HG02970 (cell line): ENCODE results near the gene NIP7.
"Not testable (repeated sequence)": the region's sequence is repeated elsewhere in the genome, so short reads cannot be mapped to it uniquely, and the experiment has no call there.

ENCODE experiments used
- ATAC-seq: cut with Tn5 transposase; IDR thresholded peaks from one replicate; pipeline ENCODE4 v1.9.1; 2021; ENCODE audit warnings: mild to moderate bottlenecking, moderate library complexity, moderate number of reproducible peaks; ENCODE audit not compliant: unreplicated experiment, low FRiP score

Gene NIP7

DNA sequence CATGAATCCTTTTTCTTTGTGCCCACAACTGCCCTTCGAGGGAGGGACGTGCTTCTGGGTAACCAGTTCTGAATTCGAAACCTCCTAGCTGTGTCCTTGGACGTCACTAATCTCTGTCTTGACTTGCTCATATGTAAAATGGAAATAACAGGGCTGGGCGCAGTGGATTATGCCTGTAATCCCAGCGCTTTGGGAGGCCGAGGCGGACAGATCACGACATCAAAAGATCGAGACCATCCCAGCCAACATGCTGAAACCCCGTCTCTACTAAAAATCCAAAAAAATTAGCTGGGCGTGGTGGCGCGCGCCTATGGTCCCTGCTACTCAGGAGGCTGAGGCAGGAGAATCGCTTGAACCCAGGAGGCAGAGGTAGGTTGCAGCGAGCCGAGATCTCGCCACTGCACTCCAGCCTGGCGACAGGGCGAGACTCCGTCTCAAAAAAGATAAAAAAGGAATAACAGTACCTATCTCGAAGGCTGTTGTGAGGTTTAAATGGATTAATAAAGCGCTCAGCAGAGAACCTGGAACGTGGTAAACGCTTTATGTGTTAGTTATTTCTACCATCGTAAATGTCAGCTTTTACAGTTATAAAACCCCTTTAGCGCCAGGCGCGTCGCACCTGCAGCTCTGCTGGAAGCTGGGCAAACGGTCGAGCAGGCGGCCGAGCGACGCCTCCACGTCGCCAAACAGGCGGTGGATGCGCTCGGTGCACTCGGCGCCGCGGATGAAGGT, 849 bp upstream of the NIP7 start:
- ATAC-seq = no peak

DNA sequence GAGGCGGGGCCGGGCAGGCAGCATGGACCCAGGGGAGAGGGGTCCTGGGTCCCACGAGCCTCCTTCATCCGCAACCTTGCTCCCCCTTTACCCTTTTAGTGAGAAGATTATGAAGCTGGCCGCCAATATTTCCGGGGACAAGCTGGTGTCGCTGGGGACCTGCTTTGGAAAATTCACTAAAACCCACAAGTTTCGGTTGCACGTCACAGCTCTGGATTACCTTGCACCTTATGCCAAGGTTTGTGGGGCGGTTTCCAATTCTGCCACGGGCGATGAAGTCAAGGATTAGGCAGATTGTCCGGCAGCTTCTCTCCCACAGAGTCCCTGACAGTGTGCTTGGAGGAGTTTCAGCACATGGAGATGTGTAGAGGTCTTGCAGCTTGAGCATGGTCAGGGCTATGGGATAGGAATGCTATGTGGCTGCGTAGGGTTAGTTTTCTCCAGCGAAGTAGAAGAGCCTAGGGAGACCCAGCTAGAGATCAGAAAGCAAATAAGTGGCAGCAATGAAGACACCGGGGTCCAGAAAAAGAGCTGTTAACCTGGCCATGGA, 598 bp downstream of the NIP7 start:
- no peak for ATAC-seq

DNA sequence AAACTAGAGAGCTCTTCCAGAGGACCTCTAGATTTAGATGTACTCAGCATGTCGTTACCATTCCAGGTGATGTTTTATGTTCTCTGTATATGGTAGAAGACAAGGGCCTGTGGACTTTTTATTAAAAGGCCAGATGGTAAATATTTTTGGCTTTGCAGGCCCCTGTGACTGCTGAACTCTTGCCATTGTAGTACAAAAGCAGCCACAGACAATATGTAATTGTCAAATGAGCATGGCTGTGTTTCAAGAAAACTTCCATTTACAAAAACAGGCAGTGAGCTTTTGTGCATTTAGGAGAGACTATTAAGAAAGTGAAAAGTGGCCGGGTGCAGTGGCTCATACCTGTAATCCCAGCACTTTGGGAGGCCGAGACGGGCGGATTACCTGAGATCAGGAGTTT, 4.6 kb downstream of the NIP7 start:
- no peak for ATAC-seq

DNA sequence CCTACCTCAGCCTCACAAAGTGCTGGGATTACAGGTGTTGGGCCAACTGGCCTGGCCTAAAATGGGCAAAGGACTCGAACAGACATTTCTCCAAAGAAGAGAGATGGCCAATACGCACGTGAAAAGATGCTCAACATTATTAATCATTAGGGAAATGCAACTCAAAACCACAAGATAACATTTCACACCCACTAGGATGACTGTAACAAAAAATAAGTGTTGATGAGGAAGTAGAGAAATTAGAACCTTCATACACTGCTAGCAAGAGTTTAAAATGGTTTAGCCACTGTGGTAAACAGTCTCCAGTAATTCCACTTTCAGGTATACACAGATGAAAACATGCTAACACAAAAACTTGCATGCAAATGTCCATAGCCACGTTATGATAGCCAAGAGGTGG, 6.4 kb downstream of the NIP7 start:
- no peak for ATAC-seq

DNA sequence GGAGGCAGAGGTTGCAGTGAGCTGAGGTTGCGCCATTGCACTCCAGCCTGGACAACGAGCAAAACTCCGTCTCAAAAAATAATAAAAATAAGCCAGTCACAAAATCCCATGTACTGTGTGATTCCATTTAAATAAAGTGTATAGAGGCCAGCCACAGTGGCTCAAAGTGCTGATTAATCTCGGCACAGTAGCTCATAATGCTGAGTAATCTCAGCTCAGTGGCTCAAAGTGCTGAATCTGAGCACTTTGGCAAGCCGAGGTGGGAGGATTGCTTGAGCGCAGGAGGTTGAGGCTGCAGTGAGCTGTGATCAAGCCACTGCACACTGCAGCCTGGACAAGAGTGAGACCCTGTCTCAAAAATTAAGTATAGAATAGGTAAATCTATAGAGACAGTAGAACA, 7.1 kb downstream of the NIP7 start:
- ATAC-seq = no peak

DNA sequence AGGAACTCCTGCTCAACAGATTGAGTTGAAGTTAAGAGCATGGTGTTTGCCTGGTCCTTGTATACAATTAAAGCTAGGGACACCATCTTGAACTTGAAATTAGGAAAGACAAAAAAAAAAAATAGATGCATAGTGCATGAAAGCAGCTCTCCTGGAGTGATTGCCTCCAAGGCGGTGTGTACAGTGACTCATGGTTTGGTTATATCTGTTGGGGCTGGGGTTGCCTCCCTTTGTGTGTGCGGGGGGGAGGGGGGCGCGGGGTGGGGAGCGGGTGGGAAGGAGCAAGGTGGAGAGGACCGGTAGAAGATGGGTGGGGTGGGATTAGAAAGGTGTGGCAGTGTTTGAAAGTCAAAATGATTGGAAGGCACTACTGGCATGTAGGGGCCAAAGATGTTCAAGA, 8.7 kb downstream of the NIP7 start:
- ATAC-seq = no peak

DNA sequence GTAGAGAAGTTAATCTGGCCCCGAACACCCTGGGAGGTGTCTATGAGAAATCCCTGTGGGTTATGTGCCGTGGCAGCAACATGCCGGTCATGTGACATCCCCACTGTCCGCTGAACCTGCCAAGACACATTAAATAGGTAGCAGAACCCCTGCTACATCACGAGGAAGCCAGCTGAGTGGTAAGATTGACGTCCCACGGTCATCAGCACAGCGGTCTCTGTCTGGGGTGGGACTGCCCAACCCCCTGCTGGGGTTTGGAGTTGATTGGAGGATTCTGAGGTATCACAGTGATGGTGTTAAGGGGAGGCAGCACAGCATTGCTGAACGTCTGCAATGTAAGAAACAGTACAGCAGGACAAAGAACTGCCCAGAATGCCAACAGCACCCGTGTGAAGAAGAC, 10.0 kb downstream of the NIP7 start:
- no peak for ATAC-seq

DNA sequence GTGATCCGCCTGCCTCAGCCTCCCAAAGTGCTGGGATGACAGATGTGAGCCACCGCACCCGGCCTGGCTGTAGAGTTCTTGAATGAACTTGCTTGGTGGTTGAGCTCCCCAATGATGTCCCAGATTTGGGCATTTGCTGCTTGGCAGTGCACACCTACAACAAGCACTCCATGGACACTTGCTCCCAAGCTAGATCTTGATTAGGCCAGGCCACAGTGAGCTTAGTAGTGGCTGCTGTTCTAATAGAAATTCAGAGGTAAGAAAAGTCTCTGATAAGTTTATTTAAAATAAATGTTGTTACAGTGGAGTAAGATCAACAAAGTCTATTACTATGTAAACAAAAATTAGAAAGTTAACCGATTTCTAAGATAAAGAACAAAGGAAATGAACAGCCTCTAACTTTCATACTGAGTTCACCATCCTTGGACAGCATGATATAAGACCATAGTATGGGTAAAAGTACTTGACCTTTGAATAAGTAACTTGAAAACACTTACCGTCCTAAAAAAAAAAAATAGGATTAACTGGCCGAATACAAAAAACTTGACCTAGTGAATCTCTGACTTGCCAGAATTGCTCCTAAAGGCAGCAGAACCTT, 11.1 kb downstream of the NIP7 start:
- no peak for ATAC-seq

DNA sequence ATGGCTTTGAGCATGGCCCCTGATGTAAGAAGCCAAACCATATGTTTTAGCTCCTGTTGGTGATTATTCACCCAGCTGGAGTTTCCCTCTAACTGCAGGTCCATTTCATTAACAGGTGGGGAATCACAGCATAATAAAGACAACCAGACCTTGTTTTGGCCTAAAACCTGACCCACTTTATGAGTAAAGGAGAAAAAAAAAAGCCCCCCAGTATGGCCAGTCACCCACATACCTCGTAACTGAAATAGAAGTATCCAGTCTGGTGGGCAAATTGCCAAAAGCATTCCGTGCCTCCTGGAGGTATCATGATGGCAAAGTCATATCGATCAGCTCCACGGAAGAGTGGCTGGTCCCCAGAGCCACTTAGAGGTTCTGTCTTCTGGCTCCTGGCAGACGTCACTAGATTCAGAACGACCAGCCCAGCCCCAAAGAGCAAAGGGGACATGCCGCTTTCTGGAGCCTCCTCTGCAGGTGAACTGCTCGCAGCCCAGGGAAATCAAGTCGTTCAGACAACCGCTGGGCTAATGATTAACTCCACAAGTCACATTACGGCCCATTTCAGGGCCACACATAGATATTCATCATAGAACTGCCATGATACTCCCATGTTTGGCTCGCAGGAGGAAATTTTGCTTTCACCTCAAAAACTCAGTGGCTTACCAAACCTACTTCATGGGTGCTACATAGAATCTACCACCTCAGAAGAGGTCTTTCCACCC, 11.9 kb downstream of the NIP7 start, which contains the start of gene TMED6:
Gene TMED6 (minus strand): TSS at position 478 of the 719 bp plus-strand sequence. CDS start 33 bp downstream, at position 445.
- no peak for ATAC-seq

DNA sequence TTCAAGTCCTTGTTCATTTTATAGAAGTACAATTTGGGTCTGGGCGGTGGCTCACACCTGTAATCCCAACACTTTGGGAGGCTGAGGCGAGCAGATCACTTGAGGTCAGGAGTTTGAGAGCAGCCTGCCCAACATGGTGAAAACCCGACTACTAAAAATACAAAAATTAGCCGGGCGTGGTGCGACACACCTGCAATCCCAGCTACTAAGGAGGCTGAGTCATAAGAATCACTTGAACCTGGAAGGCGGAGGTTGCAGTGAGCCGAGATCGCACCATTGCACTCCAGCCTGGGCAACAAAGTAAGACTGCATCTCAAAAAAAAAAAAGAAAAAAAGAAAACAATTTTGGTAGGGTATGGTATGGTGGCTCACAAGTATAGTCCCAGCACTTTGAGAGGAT, 20.5 kb downstream of the NIP7 start:
- not testable (repeated sequence) for ATAC-seq

DNA sequence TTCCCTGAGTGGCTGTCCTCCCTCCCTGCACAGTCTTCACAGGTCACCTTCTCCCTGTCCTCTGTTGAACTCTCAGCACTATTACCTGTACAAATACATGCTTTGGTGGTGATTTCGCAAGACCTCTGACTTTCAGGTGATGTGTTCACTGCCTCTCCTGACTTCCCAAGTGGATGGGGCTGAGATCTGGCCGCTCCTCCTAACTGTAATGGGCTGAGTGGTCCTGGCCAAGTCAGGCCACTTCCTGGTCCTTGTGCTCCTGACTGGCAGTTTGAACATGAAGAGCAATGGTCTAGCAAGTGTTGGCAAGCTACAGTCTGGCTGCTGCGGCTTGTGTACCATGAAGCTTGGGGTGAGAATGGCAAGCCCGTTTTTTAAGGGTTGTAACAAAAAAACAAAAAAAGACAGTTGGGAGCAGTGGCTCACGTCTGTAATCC, 23.7 kb downstream of the NIP7 start:
- no peak for ATAC-seq

DNA sequence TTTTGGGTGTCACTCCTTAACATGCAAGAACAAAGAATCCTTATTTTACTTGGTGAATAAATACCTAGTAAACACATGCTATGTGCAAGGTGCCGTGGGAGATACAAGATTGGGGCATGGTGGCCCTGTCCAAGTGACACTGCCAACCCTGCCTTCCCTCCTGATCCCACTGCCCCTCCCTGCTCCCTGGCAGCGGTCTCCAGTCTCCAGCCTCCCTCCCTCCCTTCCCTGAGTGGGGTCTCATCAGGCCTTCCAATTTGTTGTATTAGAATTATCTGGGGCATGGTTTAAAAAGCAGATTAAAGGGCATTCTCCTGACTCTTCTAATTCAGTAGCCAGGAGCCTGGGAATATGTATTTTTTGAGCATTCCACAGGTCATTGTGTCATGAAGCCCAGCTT, 24.5 kb downstream of the NIP7 start:
- ATAC-seq = no peak

DNA sequence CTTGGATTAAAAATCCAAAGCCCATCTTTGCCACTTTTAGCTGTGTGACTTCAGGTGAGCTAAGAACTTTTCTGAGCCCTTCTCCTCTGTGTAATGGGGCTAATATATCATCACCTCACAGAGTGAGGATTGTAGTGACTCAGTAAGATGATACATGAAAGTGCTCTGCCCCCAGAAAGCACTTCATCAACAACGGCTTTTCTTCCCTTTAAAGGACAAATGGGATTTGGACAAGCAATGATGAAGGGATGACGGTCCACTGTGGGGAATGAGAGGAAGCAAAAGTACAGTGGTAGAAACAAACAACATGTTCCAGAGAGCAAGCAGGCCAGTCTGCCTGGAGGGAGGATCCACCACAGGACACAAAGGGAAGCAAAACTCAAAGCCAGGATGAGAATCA, 26.3 kb downstream of the NIP7 start:
- ATAC-seq = no peak

DNA sequence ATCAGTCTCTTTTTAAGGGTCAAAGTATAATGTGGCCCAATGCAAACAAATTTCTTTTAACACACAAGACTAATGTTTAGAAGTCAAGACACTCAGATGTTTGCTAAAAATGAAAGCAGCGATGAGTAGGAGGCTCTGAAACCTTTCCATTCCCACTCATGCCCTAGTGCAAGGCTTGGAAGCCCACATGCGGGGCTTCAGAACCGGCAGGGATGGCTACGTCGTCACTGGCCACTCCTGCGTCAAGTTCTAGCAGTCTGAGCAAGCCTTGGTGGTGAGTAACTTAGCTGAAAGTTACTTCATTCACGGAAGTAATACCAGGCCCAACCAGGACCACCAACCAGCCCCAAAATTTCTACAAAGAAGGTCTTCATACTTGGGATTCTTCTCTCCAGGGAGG, 26.9 kb downstream of the NIP7 start:
- no peak for ATAC-seq

DNA sequence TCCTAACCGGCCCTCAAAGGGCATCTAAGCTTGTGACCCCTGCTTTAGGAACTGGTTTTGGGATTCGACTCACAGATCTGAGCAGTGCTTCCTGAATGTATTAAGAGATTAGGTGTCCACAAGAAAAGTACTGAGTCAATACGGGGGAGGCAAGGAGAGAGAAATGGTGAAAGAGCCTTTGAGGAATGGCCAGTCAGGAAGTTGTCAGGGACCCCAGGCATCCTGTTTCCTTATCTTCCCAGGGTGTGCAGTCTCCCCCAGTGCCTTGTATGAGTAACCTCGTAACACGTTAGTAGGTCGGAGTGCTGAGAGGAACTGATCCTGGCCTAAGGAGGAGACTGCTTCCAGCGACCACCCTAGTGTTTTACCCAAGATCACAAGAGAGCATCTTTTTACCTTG, 28.4 kb downstream of the NIP7 start:
- no peak for ATAC-seq

DNA sequence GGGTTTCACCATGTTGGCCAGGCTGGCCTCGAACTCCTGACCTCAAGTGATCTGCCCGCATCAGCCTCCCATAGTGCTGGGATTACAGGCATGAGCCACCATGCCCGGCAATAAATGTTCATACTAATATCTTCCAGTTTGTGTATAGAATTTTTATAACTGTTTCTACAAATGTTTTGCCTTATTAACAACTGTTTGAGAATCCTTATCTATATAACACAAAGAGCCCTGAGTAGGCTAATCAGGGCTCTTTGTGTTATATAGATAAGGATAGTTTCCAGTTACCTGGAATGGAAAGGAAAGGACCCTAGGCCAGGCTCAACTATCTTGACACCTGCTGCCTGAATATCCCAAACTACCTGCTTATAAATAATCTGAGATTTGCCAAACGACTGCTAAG, 29.3 kb downstream of the NIP7 start:
- no peak for ATAC-seq

DNA sequence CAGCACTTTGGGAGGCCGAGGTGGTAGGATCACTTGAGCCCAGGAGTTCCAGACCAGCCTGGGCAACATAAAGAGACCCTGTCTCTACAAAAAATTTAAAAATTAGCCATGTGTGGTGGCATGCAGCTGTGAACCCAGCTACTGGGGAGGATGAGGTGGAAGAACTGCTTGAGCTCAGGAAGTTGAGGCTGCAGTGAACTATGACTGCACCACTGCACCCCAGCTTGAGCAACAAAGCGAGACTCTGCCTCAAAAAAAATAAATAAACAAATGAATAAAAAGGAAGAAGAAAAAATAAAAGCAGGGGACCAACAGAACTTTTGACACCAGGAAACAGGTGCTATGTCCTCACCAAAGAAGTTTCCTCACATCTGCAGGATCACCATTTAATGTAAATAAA, 32.0 kb downstream of the NIP7 start:
- ATAC-seq = no peak

DNA sequence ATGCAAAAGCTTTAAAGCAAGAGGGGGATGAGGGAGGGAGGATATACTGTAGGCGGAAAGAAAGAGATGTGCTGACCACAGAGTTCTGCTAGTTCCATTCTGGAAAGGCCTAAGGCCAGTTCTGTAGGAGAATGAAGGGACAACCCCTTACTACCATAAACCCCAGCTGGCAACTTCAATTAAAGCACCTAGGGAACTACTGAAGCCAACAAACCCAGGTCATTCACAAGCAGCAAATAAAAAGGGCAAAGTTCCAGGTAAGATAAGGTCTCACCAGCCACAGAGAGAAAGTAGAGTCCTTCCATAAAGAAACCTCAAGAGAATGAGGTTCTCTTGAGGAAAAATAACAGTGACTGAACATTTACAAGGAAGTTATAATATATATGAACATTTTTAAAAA, 33.4 kb downstream of the NIP7 start:
- ATAC-seq = no peak

DNA sequence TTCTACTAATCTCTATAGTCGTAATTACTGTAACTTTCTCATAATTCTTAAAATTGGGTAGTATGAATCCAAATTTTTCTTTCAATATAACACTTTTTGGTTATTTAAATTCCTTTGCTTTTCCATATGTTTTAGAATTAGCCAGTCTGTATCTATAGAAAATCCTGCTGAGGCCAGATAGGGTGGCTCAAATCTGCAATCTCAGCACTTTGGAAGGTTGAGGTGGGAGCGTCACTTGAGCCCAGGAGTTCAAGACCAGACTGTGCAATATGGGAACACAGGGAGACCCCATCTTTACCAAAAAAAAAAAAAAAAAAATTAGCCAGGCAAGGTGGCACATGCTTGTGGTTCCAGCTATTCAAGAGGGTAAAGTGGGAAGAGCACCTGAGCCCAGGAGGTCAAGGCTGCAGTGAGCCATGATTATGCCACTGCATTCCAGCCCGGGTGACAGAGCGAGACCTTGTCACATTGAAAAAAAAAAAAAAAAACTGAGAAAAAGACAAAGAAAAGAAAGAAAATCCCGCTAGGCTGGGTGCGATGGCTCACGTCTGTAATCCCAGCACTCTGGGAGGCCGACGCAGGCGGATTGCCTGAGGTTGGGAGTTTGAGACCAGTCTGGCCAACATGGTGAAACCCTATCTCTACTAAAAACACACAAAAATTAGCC, 37.0 kb downstream of the NIP7 start:
- no peak for ATAC-seq

DNA sequence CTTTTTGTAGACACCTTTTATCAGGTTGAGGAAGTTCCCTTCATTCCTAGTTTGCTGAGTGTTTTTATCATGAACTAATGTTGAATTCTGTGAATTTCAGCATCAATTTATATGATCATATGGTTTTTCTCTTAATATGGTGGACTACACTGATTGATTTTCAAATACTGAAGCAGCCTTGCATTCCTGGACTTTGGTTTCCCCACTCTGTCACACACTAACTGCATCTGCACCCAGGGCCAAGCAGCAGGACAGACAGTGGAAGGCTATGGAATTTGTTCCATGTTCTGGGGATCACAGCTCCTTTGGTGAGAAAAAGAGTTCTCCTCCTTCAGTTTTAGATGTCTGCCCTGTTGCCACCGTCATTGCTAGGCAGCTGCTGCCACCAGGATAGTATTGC, 38.5 kb downstream of the NIP7 start:
- no peak for ATAC-seq

DNA sequence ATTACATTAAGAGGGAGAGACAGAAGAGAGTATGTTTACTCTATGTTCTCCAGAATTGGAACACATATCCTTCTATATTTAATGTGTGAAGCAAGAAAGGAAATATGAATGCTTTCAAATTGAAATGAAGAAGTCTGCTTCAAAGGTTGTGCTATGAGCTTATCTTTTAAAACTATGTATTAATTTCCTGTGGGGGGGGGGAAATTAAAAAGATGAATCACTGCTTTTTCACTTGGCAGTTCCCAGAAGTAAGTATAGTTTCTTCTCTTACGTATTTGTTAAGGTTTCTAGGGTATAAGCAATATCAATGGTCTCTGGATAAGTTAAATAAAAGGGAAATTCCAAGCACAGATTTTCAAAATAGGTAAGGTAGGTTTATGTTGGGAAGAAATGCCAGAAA, 39.2 kb downstream of the NIP7 start:
- no peak for ATAC-seq
